Natural killer cell (primary cell): Measurements from ENCODE around the gene RAD23B. TPM values are rescaled to one million over a fixed set of nuclear protein-coding genes. Genes with fewer than 3 reads are reported as not detected.

ENCODE experiments used
- ATAC-seq, 3 donors: fragments of 150-1000 bp in 2 of 3; fragments of 200-7000 bp in 1 of 3; cut with Tn5 transposase; 1 replicate in 1 of 3; 2 replicates in 2 of 3; pipeline ENCODE4 v1.10.0; 2021; ENCODE audit warnings: mild to moderate bottlenecking in 2 of 3, moderate library complexity in 2 of 3
- DNase-seq, 2 donors: peaks; one replicate each; pipeline versions ENCODE4 v3.0.0 to v3.0.0-alpha.2; 2013 to 2021; ENCODE audit warnings: mixed read lengths in 1 of 2
- H3K27ac ChIP-seq: one replicate; pipeline ENCODE4 v1.5.1; 2013; ENCODE audit warnings: mild to moderate bottlenecking, low read length
- H3K27me3 ChIP-seq: one replicate; pipeline ENCODE4 v1.6.1; 2013; ENCODE audit warnings: low read length; ENCODE audit not compliant: control insufficient read depth, insufficient read depth
- H3K36me3 ChIP-seq: one replicate; pipeline ENCODE4 v1.6.1; 2013; ENCODE audit warnings: low read length; ENCODE audit not compliant: control insufficient read depth, insufficient read depth
- H3K4me1 ChIP-seq: one replicate; pipeline ENCODE4 v1.6.1; 2013; ENCODE audit warnings: low read length; ENCODE audit not compliant: control insufficient read depth, insufficient read depth
- H3K4me3 ChIP-seq: one replicate; pipeline ENCODE4 v1.5.1; 2013; ENCODE audit warnings: low read length
- H3K9me3 ChIP-seq: one replicate; pipeline ENCODE4 v1.6.1; 2013; ENCODE audit warnings: low read length; ENCODE audit not compliant: control insufficient read depth, insufficient read depth
- H3K27ac Mint-ChIP-seq, 2 donors: one replicate each; pipeline ENCODE4 v1.8.0; 2022; ENCODE audit warnings: mild to moderate bottlenecking in 2 of 2, mixed read lengths in 2 of 2, moderate library complexity in 1 of 2
- H3K27me3 Mint-ChIP-seq, 2 donors: one replicate each; pipeline ENCODE4 v1.8.0; 2022; ENCODE audit warnings: low read depth in 2 of 2, mixed read lengths in 2 of 2
- H3K36me3 Mint-ChIP-seq: one replicate; pipeline ENCODE4 v1.8.0; 2022; ENCODE audit warnings: mixed read lengths
- H3K4me1 Mint-ChIP-seq, 2 donors: one replicate each; pipeline ENCODE4 v1.8.0; 2022; ENCODE audit warnings: mixed read lengths in 2 of 2
- H3K4me3 Mint-ChIP-seq: one replicate; pipeline ENCODE4 v1.8.0; 2022; ENCODE audit warnings: mild to moderate bottlenecking, moderate library complexity, mixed read lengths
- H3K9me3 Mint-ChIP-seq, 2 donors: one replicate each; pipeline ENCODE4 v1.8.0; 2022; ENCODE audit warnings: mixed read lengths in 2 of 2
- CTCF ChIP-seq: fragments of 200-600 bp; IDR thresholded peaks from one replicate; pipeline ENCODE4 v1.8.0; 2022; ENCODE audit warnings: antibody characterized with exemption
- WGBS: methylation state at CpG from one replicate; pipeline ENCODE4 v1.1.7; 2013; ENCODE audit warnings: missing lambda C conversion rate; ENCODE audit not compliant: insufficient coverage; 5-methylcytosine and 5-hydroxymethylcytosine counted together
- intact Hi-C: fragments of 100-400 bp; cut with micrococcal nuclease; formaldehyde crosslinking; loops from one replicate; pipeline ENCODE4 v1.14.2; 2022
- total RNA-seq, 4 donors: library from RNA; stranded (reverse); fragments of 120-200 nt in 1 of 4; gene quantifications; one replicate each; pipeline versions ENCODE4 v1.2.3 to v1.2.4, GENCODE V29; 2013 to 2022

Gene RAD23B
- total RNA-seq, 3 donors from 2014 or later (not counting 1 experiment from before 2014, with no cell fraction given): 85.6 to 101 (median 92.6) TPM

- Mint-ChIP-seq H3K27me3 (peaks cover 0 to 6% of the 10 kb centered on the region in 2 donors), H3K36me3 (no peaks in the 10 kb centered on the region), H3K27ac (no peak overlapping the region), H3K4me1 (peaks cover 3 to 15% of the 10 kb centered on the region in 2 donors), H3K4me3 (no peak overlapping the region), H3K9me3 (no peaks in the 10 kb centered on the region)
- Histone ChIP-seq H3K27me3 (peaks cover 3% of the 10 kb centered on the region), H3K36me3 (no peaks in the 10 kb centered on the region), H3K4me1 (peaks cover 2% of the 10 kb centered on the region), H3K9me3 (no peaks in the 10 kb centered on the region), H3K4me3 (no peak overlapping the region), H3K27ac (no peak overlapping the region)
- no peak for TF ChIP-seq CTCF
- no peak for DNase-seq
- no peak for ATAC-seq
- intact Hi-C loops: no loop called here
- 84% methylated on average over 3 of the region's 5 CpGs for WGBS
Measured at GRCh38 chr9:107276966-107277710, 5.9 kb upstream of the RAD23B start.

DNA sequence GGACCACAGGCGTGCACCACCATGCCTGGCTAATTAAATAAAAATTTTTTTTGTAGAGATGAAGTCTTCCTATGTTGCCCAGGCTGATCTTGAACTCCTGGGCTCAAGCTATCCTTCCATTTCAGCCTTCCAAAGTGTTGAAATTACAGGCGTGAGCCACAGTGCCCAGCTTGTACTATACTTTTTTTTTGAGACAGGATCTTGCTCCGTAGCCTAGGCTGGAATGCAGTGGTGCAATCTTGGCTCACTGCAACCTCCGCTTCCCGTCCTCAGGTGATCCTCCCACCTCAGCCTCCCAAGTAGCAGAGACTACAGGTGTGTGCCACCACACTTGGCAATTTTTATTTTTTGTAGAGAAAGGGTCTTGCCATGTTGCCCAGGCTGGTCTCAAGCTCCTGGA lies 5.3 kb upstream of the RAD23B start:
- intact Hi-C loops: no loop called here
- peaks cover 7 to 19% of the 10 kb centered on the region in 2 donors for H3K4me1 Mint-ChIP-seq
- no peak for TF ChIP-seq CTCF
- no peaks in the 10 kb centered on the region for H3K36me3 Mint-ChIP-seq
- peaks cover 6% of the 10 kb centered on the region for H3K4me1 ChIP-seq
- H3K9me3 ChIP-seq: no peaks in the 10 kb centered on the region
- H3K4me3 ChIP-seq: no peak overlapping the region
- no peak overlapping the region for H3K27ac Mint-ChIP-seq
- no peaks in the 10 kb centered on the region for H3K9me3 Mint-ChIP-seq
- ATAC-seq: no peak
- H3K4me3 Mint-ChIP-seq: no peak overlapping the region
- H3K27ac ChIP-seq: no peak overlapping the region
- DNase-seq: no peak
- H3K27me3 ChIP-seq: peaks cover 3% of the 10 kb centered on the region
- WGBS: 86% methylated on average over 4 of the region's 5 CpGs
- H3K36me3 ChIP-seq: no peaks in the 10 kb centered on the region
- peaks cover 0 to 6% of the 10 kb centered on the region in 2 donors for H3K27me3 Mint-ChIP-seq

- intact Hi-C loops: no loop called here
- H3K4me1 ChIP-seq: peaks cover 6% of the 10 kb centered on the region
- H3K9me3 Mint-ChIP-seq: no peaks in the 10 kb centered on the region
- no peaks in the 10 kb centered on the region for H3K9me3 ChIP-seq
- no peak for DNase-seq
- no peak for ATAC-seq
- TF ChIP-seq CTCF: no peak
- H3K27me3 ChIP-seq: peaks cover 3% of the 10 kb centered on the region
- no peak overlapping the region for H3K4me3 Mint-ChIP-seq
- H3K4me3 ChIP-seq: no peak overlapping the region
- peaks cover 0 to 6% of the 10 kb centered on the region in 2 donors for H3K27me3 Mint-ChIP-seq
- no peak overlapping the region for H3K27ac ChIP-seq
- no peaks in the 10 kb centered on the region for H3K36me3 Mint-ChIP-seq
- WGBS: 95% methylated on average over 7 of the region's 7 CpGs
- no peaks in the 10 kb centered on the region for H3K36me3 ChIP-seq
- H3K4me1 Mint-ChIP-seq: peaks cover 10 to 21% of the 10 kb centered on the region in 2 donors
- H3K27ac Mint-ChIP-seq: no peak overlapping the region
Measured at GRCh38 chr9:107279086-107279485, 4.0 kb upstream of the RAD23B start.

DNA sequence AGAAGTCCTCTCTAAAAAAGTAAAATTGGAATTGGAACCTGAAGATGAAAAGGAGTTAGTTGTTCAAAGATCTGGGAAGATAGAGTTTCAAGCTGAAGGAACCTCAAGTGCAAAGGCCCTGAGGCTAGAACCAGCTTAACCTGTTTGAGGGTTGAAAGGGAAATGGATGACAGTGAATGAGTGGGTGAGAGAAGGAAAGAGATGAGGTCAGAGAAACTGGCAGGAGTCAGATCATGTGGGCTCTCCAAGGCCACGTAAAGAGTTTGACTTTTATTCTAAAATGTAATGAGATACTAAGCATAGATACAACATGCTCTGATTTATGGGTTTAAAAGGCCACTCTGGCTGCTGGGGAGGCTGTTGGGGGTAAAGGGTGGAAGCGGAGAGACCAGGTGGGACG lies 2.5 kb upstream of the RAD23B start:
- intact Hi-C loops: no loop called here
- peak overlapping the region in 1 of 2 donors; percentile 46 for H3K27ac Mint-ChIP-seq
- Histone ChIP-seq H3K9me3 (no peaks in the 10 kb centered on the region), H3K4me1 (peaks cover 6% of the 10 kb centered on the region), H3K4me3 (no peak overlapping the region), H3K36me3 (no peaks in the 10 kb centered on the region), H3K27ac (no peak overlapping the region), H3K27me3 (peaks cover 2% of the 10 kb centered on the region)
- H3K4me3 Mint-ChIP-seq: peak overlapping the region; percentile 10
- WGBS: 95% methylated on average over 3 of the region's 3 CpGs
- ATAC-seq: no peak
- H3K27me3 Mint-ChIP-seq: peaks cover 0 to 6% of the 10 kb centered on the region in 2 donors
- H3K36me3 Mint-ChIP-seq: no peaks in the 10 kb centered on the region
- H3K9me3 Mint-ChIP-seq: no peaks in the 10 kb centered on the region
- DNase-seq: no peak
- no peak for TF ChIP-seq CTCF
- H3K4me1 Mint-ChIP-seq: peaks cover 25 to 34% of the 10 kb centered on the region in 2 donors
